ENCODE results near the gene CCDC200. TPM values are rescaled to one million over a fixed set of nuclear protein-coding genes. Genes with fewer than 3 reads are reported as not detected.

Gene CCDC200
- total RNA-seq, 1 experiment from 2014 or later, result not detected

DNA sequence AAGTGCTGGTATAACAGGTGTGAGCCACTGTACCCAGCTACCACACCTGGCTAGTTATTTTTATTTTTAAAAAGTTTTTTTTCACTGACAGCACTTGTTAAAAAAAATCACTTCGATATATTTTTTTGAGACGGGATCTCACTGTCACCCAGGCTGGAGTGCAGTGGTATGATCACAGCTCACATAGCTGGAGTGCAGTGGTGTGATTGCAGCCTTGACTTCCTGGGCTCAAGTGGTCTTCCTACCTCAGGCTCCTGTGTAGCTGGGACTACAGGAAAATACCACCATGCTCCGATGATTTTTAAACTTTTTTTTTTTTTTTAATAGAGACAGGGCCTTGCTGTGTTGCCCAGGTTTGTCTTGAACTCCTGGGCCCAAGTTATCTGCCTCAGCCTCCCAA lies 44.5 kb downstream of the CCDC200 start:
- Histone ChIP-seq H4K8ac (replicated peaks; ENCODE audit: insufficient read length, low read depth, low read length) (no peak overlapping the region), H2AK5ac (ENCODE audit: insufficient read length, low read length) (no peak overlapping the region), H3K4ac (ENCODE audit: low read depth, low read length) (no peak overlapping the region), H3T11ph (ENCODE audit: low read length) (no peak overlapping the region), H3K9ac (ENCODE audit: extremely low read depth, insufficient read length, low read length) (no peak overlapping the region), H3K79me1 (ENCODE audit: insufficient read depth, low read depth, low read length, poor library complexity, severe bottlenecking) (no peaks in the 10 kb centered on the region), H3K23ac (ENCODE audit: insufficient read length, low read depth, low read length) (no peak overlapping the region), H3K27me3 (ENCODE audit: insufficient read depth, low read length) (no peaks in the 10 kb centered on the region), H4K91ac (ENCODE audit: insufficient read length, low read depth, low read length) (no peak overlapping the region), H3K18ac (ENCODE audit: insufficient read length, low read depth, low read length) (no peak overlapping the region), H3K9me3 (ENCODE audit: control insufficient read depth, low read depth, low read length) (no peaks in the 10 kb centered on the region), H3K23me2 (ENCODE audit: insufficient read length, low read depth, low read length, poor library complexity, severe bottlenecking) (no peaks in the 10 kb centered on the region), H2BK15ac (ENCODE audit: low read depth, low read length) (no peak overlapping the region), H4K5ac (ENCODE audit: insufficient read length, low read depth, low read length) (no peak overlapping the region), H2BK12ac (ENCODE audit: insufficient read length, low read depth, low read length) (no peak overlapping the region), H3K79me2 (ENCODE audit: insufficient read depth, low read length) (no peaks in the 10 kb centered on the region), H3K4me2 (ENCODE audit: insufficient read depth, insufficient read length, low read length) (no peak overlapping the region), H2BK120ac (ENCODE audit: low read depth, low read length, poor library complexity, severe bottlenecking) (no peak overlapping the region), H3K4me1 (ENCODE audit: insufficient read depth, low read length) (no peaks in the 10 kb centered on the region), H2BK5ac (ENCODE audit: insufficient read length, low read length) (no peak overlapping the region), H2BK20ac (ENCODE audit: low read depth, low read length, poor library complexity, severe bottlenecking) (no peak overlapping the region), H3K14ac (ENCODE audit: insufficient read depth, low read length) (no peak overlapping the region), H3K27ac (ENCODE audit: insufficient read length, low read depth, low read length) (no peak overlapping the region), H3K56ac (ENCODE audit: insufficient read length, low read depth, low read length) (no peak overlapping the region), H2AFZ (ENCODE audit: low read length) (no peak overlapping the region), H4K20me1 (ENCODE audit: control insufficient read depth, insufficient read depth, insufficient read length) (no peaks in the 10 kb centered on the region)
- no peak overlapping the region for H3K27ac Mint-ChIP-seq
- H3K27me3 Mint-ChIP-seq (ENCODE audit: low read depth), result no peaks in the 10 kb centered on the region
- no peak overlapping the region for H3K4me3 Mint-ChIP-seq
- H3K36me3 Mint-ChIP-seq (ENCODE audit: insufficient read depth in 1 of 3, low read depth in 3 of 3), result peaks cover 9 to 32% (median 24%) of the 10 kb centered on the region in 3 experiments; a peak in 6 of 7 replicates
- no CpG with 5 or more reads among the region's 3 CpGs for WGBS (ENCODE audit: extremely low coverage, insufficient read length, low lambda C conversion rate)
- H3K4me1 Mint-ChIP-seq, result no peaks in the 10 kb centered on the region
- no peak for DNase-seq
- peaks cover 0 to 3% of the 10 kb centered on the region in 2 experiments; a peak in 1 of 5 replicates for H3K9me3 Mint-ChIP-seq
- TF ChIP-seq, protein P1, sequence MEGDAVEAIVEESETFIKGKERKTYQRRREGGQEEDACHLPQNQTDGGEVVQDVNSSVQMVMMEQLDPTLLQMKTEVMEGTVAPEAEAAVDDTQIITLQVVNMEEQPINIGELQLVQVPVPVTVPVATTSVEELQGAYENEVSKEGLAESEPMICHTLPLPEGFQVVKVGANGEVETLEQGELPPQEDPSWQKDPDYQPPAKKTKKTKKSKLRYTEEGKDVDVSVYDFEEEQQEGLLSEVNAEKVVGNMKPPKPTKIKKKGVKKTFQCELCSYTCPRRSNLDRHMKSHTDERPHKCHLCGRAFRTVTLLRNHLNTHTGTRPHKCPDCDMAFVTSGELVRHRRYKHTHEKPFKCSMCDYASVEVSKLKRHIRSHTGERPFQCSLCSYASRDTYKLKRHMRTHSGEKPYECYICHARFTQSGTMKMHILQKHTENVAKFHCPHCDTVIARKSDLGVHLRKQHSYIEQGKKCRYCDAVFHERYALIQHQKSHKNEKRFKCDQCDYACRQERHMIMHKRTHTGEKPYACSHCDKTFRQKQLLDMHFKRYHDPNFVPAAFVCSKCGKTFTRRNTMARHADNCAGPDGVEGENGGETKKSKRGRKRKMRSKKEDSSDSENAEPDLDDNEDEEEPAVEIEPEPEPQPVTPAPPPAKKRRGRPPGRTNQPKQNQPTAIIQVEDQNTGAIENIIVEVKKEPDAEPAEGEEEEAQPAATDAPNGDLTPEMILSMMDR (conservative IDR thresholded peaks at IDR 0.05), result no peak
